Measurements from ENCODE around the gene ICAM1. TPM values are rescaled to one million over a fixed set of nuclear protein-coding genes. Genes with fewer than 3 reads are reported as not detected.
A peak's percentile ranks its signal among the peaks of the same experiment; 100 is the strongest.
"Not testable (repeated sequence)": the region's sequence is repeated elsewhere in the genome, so short reads cannot be mapped to it uniquely, and the experiment has no call there.

The ICAM1 gene
- total RNA-seq, 3 donors from 2014 or later = 25.6 to 48.5 (median 39.5) TPM

DNA sequence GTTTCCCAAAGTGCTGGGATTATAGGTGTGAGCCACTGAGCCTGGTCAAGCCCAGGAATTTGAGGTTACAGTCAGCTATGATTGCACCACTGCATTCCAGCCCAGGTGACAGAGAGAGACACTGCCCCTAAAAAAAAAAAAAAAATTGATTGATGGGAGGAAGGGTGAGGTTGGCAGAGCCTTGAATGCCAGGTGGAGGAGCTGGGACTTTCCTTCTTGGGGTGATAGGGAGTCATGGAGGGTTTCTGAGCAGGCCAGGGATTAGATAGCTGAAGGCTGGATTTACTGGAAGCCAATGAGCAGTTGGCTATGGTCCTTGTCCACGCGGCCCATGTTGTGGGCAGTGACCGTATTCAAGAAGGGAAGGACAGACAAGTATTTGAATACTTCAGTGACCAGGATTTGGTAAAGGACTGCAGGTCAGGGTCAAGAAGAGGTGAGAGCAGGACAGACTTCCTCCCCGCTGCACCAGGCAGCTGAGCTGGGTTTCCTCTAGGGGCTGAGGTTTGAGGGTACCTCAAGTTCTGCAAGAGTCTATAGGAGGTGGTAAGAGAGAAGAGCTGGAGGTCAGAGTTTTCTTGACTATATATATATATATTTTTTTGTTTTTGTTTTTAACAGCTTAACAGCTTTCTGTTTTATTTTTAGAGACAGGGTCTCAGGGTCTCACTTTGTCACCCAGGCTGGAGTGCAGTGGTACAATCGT, 9.0 kb downstream of the ICAM1 start:
- H3K27me3 Mint-ChIP-seq (ENCODE audit: low read depth) = no peaks in the 10 kb centered on the region
- H3K36me3 Mint-ChIP-seq (ENCODE audit: insufficient read depth) = peaks cover 17% of the 10 kb centered on the region
- ATAC-seq (no peak), DNase-seq (no peak)
- no peak overlapping the region for H3K4me3 Mint-ChIP-seq
- H3K4me1 Mint-ChIP-seq (ENCODE audit: low read depth) = peaks cover 7% of the 10 kb centered on the region
- no peaks in the 10 kb centered on the region for H3K9me3 Mint-ChIP-seq

DNA sequence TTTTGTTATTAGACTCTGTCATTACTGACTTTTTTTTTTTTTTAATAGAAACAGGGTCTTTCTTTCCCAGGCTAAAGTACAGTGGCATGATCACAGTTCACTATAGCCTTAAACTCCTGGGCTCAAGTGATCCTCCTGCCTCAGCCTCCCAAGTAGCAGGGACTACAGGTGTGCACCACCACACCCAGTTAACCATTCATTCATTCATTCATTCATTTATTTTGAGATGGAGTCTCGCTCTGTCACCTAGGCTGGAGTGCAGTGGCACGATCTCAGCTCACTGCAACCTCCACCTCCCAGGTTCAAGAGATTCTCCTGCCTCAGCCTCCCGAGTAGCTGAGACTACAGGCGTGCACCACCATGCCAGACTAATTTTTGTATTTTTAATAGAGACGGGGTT, 11.1 kb downstream of the ICAM1 start:
- H3K27me3 Mint-ChIP-seq (ENCODE audit: low read depth); H3K9me3 Mint-ChIP-seq; H3K4me3 Mint-ChIP-seq; DNase-seq; ATAC-seq: not testable (repeated sequence)
- H3K36me3 Mint-ChIP-seq (ENCODE audit: insufficient read depth) = peaks cover 25% of the 10 kb centered on the region
- peaks cover 22% of the 10 kb centered on the region for H3K4me1 Mint-ChIP-seq (ENCODE audit: low read depth)

DNA sequence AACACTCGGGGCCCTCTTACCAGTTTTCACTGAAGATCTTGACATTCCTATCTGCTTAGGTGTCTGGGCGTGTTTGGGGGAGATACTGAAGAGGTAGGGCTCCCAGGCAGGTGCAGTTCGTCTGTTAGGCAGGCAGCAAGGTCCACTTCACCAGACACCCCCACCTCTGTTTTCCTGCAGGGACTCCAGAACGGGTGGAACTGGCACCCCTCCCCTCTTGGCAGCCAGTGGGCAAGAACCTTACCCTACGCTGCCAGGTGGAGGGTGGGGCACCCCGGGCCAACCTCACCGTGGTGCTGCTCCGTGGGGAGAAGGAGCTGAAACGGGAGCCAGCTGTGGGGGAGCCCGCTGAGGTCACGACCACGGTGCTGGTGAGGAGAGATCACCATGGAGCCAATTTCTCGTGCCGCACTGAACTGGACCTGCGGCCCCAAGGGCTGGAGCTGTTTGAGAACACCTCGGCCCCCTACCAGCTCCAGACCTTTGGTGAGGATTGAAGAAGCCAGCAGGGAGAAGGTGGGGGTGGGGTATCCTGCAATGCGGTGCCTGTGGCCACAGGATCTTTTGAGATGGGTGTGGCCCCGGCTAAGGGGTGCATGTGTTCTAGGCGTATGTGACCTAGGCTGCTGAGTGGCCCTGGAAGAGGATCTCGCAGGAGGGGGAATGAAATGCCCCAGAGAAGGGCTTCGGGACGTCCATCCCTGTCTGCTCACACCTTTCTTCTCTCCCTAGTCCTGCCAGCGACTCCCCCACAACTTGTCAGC, 12.6 kb downstream of the ICAM1 start:
- Mint-ChIP-seq H3K9me3 (no peaks in the 10 kb centered on the region), H3K4me3 (no peak overlapping the region), H3K36me3 (ENCODE audit: insufficient read depth) (peaks cover 24% of the 10 kb centered on the region), H3K4me1 (ENCODE audit: low read depth) (peaks cover 34% of the 10 kb centered on the region), H3K27me3 (ENCODE audit: low read depth) (peaks cover 10% of the 10 kb centered on the region)
- no peak for DNase-seq
- ATAC-seq = no peak

DNA sequence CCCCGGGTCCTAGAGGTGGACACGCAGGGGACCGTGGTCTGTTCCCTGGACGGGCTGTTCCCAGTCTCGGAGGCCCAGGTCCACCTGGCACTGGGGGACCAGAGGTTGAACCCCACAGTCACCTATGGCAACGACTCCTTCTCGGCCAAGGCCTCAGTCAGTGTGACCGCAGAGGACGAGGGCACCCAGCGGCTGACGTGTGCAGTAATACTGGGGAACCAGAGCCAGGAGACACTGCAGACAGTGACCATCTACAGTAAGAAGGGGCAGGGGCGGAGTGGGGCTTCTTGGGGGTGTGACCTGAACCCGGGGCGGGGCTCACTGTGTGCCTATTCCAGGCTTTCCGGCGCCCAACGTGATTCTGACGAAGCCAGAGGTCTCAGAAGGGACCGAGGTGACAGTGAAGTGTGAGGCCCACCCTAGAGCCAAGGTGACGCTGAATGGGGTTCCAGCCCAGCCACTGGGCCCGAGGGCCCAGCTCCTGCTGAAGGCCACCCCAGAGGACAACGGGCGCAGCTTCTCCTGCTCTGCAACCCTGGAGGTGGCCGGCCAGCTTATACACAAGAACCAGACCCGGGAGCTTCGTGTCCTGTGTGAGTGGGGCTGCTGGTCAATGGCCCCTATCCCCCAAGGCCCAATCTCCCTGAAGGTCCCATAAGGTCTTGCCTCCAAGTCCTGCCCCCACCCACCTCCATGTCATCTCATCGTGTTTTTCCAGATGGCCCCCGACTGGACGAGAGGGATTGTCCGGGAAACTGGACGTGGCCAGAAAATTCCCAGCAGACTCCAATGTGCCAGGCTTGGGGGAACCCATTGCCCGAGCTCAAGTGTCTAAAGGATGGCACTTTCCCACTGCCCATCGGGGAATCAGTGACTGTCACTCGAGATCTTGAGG, 13.4 kb downstream of the ICAM1 start:
- H3K36me3 Mint-ChIP-seq (ENCODE audit: insufficient read depth) = peaks cover 20% of the 10 kb centered on the region
- DNase-seq = no peak
- H3K4me3 Mint-ChIP-seq = no peak overlapping the region
- H3K27me3 Mint-ChIP-seq (ENCODE audit: low read depth) = peaks cover 18% of the 10 kb centered on the region
- ATAC-seq = no peak
- no peaks in the 10 kb centered on the region for H3K9me3 Mint-ChIP-seq
- peaks cover 39% of the 10 kb centered on the region for H3K4me1 Mint-ChIP-seq (ENCODE audit: low read depth)

DNA sequence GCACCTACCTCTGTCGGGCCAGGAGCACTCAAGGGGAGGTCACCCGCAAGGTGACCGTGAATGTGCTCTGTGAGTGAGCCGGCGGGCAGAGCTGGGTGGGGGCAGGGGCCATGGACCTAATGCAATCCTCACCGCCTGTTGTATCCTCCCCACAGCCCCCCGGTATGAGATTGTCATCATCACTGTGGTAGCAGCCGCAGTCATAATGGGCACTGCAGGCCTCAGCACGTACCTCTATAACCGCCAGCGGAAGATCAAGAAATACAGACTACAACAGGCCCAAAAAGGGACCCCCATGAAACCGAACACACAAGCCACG, 14.0 kb downstream of the ICAM1 start:
- H3K36me3 Mint-ChIP-seq (ENCODE audit: insufficient read depth) = peaks cover 19% of the 10 kb centered on the region
- DNase-seq (no peak), ATAC-seq (no peak)
- peaks cover 21% of the 10 kb centered on the region for H3K27me3 Mint-ChIP-seq (ENCODE audit: low read depth)
- peaks cover 40% of the 10 kb centered on the region for H3K4me1 Mint-ChIP-seq (ENCODE audit: low read depth)
- no peak overlapping the region for H3K4me3 Mint-ChIP-seq
- H3K9me3 Mint-ChIP-seq = no peaks in the 10 kb centered on the region

DNA sequence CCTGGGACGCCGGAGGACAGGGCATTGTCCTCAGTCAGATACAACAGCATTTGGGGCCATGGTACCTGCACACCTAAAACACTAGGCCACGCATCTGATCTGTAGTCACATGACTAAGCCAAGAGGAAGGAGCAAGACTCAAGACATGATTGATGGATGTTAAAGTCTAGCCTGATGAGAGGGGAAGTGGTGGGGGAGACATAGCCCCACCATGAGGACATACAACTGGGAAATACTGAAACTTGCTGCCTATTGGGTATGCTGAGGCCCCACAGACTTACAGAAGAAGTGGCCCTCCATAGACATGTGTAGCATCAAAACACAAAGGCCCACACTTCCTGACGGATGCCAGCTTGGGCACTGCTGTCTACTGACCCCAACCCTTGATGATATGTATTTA, 14.5 kb downstream of the ICAM1 start:
- H3K36me3 Mint-ChIP-seq (ENCODE audit: insufficient read depth) = peaks cover 17% of the 10 kb centered on the region
- no peak overlapping the region for H3K4me3 Mint-ChIP-seq
- no peak for ATAC-seq

DNA sequence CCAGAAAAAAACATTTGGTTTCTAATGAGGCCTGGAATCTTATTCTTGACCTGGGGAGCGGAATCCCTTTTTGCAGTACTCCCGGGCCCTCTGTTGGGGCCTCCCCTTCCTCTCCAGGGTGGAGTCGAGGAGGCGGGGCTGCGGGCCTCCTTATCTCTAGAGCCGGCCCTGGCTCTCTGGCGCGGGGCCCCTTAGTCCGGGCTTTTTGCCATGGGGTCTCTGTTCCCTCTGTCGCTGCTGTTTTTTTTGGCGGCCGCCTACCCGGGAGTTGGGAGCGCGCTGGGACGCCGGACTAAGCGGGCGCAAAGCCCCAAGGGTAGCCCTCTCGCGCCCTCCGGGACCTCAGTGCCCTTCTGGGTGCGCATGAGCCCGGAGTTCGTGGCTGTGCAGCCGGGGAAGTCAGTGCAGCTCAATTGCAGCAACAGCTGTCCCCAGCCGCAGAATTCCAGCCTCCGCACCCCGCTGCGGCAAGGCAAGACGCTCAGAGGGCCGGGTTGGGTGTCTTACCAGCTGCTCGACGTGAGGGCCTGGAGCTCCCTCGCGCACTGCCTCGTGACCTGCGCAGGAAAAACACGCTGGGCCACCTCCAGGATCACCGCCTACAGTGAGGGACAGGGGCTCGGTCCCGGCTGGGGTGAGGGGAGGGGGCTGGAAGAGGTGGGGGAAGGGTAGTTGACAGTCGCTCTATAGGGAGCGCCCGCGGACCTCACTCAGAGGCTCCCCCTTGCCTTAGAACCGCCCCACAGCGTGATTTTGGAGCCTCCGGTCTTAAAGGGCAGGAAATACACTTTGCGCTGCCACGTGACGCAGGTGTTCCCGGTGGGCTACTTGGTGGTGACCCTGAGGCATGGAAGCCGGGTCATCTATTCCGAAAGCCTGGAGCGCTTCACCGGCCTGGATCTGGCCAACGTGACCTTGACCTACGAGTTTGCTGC, 16.1 kb downstream of the ICAM1 start, which contains the start of gene ICAM4:
TSS of gene ICAM4 (plus strand) at position 153 of the 935 bp plus-strand sequence. CDS start at position 211, 58 bp downstream.
- Mint-ChIP-seq H3K9me3 (no peaks in the 10 kb centered on the region), H3K27me3 (ENCODE audit: low read depth) (peaks cover 40% of the 10 kb centered on the region), H3K4me1 (ENCODE audit: low read depth) (peaks cover 59% of the 10 kb centered on the region), H3K36me3 (ENCODE audit: insufficient read depth) (peaks cover 17% of the 10 kb centered on the region), H3K4me3 (no peak within 1 kb of the TSS)
- DNase-seq = peak; percentile 16
- ATAC-seq = no peak

More for the DNA sequence above, 14.5 kb downstream of the ICAM1 start:
- H3K9me3 Mint-ChIP-seq = no peaks in the 10 kb centered on the region
- H3K27me3 Mint-ChIP-seq (ENCODE audit: low read depth) = peaks cover 25% of the 10 kb centered on the region
- peaks cover 43% of the 10 kb centered on the region for H3K4me1 Mint-ChIP-seq (ENCODE audit: low read depth)
- DNase-seq = no peak

DNA sequence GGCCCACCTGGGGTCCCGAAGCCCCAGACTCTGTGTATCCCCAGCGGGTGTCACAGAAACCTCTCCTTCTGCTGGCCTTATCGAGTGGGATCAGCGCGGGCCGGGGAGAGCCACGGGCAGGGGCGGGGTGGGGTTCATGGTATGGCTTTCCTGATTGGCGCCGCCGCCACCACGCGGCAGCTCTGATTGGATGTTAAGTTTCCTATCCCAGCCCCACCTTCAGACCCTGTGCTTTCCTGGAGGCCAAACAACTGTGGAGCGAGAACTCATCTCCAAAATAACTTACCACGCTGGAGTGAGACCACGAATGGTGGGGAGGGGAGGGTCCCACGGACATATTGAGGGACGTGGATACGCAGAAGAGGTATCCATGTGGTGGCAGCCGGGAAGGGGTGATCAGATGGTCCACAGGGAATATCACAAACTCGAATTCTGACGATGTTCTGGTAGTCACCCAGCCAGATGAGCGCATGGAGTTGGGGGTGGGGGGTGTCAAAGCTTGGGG, 17.8 kb downstream of the ICAM1 start:
- H3K36me3 Mint-ChIP-seq (ENCODE audit: insufficient read depth) = peaks cover 17% of the 10 kb centered on the region
- H3K9me3 Mint-ChIP-seq = no peaks in the 10 kb centered on the region
- peak; percentile 9 to 10 for ATAC-seq
- peak; percentile 39 for DNase-seq
- H3K27me3 Mint-ChIP-seq (ENCODE audit: low read depth) = peaks cover 56% of the 10 kb centered on the region
- peaks cover 72% of the 10 kb centered on the region for H3K4me1 Mint-ChIP-seq (ENCODE audit: low read depth)
- peak overlapping the region; percentile 74 for H3K4me3 Mint-ChIP-seq

DNA sequence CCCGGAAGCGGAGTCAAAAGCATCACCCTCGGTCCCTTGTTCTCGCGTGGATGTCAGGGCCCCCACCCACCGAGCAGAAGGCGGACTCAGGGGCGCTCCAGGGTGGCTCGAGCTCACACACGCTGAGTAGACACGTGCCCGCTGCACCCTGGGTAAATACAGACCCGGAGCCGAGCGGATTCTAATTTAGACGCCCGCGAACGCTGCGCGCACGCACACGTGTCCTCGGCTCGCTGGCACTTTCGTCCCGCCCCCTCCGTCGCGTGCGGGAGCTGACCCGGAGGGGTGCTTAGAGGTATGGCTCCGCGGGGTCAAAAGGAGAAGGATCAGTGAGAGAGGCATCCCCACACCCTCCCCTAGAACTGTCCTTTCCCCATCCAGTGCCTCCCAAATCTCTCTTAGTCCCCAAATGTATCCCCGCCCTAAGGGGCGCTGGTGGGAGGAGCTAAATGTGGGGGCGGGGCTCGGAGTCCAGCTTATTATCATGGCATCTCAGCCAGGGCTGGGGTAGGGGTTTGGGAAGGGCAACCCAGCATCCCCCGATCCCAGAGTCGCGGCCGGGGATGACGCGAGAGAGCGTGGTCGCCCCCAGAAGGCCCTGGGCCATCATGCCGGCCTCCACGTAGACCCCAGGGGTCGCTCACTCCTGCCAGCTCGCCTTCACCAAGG, 18.4 kb downstream of the ICAM1 start:
- Mint-ChIP-seq H3K9me3 (no peaks in the 10 kb centered on the region), H3K27me3 (ENCODE audit: low read depth) (peaks cover 61% of the 10 kb centered on the region), H3K4me3 (peak overlapping the region; percentile 74), H3K36me3 (ENCODE audit: insufficient read depth) (peaks cover 11% of the 10 kb centered on the region), H3K4me1 (ENCODE audit: low read depth) (peaks cover 72% of the 10 kb centered on the region)
- ATAC-seq = peak; percentile 68 to 69
- DNase-seq = peak; percentile 50

DNA sequence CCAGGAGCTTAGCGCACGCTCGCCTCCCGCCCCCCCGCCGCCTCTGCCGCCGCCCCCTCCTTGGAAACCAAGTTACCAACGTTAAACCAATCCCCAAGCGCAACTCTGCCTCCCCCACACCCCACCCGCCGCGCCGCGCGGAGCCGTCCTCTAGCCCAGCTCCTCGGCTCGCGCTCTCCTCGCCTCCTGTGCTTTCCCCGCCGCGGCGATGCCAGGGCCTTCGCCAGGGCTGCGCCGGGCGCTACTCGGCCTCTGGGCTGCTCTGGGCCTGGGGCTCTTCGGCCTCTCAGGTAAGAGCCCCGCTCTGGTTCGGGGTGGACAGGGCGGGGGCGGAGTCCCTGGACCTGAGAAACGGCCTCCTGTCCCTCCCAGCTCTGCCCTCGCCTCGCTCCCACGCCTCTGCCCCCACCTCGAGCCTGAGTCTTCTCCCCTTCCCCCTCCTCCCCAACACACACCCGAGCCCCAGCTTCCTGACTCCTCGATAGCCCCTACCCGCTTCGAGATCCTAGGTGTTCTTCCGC, 19.0 kb downstream of the ICAM1 start, which contains the start of gene ICAM5:
TSS of gene ICAM5 (plus strand) at position 117 of the 521 bp plus-strand sequence. CDS start at position 209, 92 bp downstream.
- no peaks in the 10 kb centered on the region for H3K9me3 Mint-ChIP-seq
- peak within 1 kb of the TSS; percentile 79 for H3K4me3 Mint-ChIP-seq
- ATAC-seq (peak; percentile 29), DNase-seq (peak; percentile 62)
- H3K36me3 Mint-ChIP-seq (ENCODE audit: insufficient read depth) = peaks cover 11% of the 10 kb centered on the region
- peaks cover 78% of the 10 kb centered on the region for H3K4me1 Mint-ChIP-seq (ENCODE audit: low read depth)
- peaks cover 66% of the 10 kb centered on the region for H3K27me3 Mint-ChIP-seq (ENCODE audit: low read depth)

DNA sequence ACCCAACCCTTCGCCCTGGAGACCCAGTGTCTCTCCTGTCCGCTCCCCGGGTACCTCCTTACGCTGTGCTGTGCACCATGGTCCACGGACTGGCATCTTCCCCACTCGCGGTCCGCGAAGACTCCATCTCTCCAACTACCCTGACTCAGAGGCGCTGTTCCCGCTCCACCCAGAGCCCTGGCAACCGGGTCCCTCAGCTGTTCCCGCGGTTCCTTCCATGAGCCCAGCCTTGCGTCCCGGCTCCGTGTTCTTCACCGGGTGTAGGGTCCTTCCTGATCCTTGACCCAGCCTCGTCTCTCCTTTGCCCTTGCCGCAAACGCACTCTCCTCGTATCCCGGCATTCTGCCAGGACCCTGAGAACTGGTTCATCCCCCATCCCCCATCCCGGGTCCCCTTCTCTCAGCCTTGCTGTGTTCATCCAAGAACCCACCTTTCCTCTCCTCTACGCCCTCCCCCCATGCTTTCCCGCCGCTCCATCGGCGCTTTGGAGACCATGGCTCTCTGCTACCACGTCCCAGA, 19.5 kb downstream of the ICAM1 start:
- Mint-ChIP-seq H3K4me1 (ENCODE audit: low read depth) (peaks cover 78% of the 10 kb centered on the region), H3K4me3 (peak overlapping the region; percentile 79), H3K9me3 (no peaks in the 10 kb centered on the region), H3K27me3 (ENCODE audit: low read depth) (peaks cover 69% of the 10 kb centered on the region), H3K36me3 (ENCODE audit: insufficient read depth) (peaks cover 6% of the 10 kb centered on the region)
- DNase-seq (no peak), ATAC-seq (no peak)

DNA sequence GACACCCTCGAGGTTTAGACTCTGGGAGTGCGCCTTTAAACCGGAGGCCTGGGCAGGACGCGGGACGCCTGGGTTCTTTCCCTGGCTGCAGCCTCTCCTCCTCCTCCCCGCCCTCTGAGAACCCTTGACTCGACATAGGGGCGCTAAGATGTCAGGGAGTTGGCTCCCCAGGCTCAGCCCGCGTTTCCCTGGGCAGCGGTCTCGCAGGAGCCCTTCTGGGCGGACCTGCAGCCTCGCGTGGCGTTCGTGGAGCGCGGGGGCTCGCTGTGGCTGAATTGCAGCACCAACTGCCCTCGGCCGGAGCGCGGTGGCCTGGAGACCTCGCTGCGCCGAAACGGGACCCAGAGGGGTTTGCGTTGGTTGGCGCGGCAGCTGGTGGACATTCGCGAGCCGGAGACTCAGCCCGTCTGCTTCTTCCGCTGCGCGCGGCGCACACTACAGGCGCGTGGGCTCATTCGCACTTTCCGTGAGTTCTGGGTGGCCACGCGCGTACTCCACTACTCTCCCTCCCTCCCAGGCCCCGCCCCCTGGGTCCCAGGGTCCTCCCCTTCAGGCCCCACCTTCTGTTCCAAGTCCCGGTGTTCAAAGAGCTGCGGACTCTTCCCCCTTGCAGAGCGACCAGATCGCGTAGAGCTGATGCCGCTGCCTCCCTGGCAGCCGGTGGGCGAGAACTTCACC, 20.1 kb downstream of the ICAM1 start:
- peak; percentile 57 for DNase-seq
- peak; percentile 0 to 20 for ATAC-seq

More for the DNA sequence above, 20.1 kb downstream of the ICAM1 start:
- no peaks in the 10 kb centered on the region for H3K9me3 Mint-ChIP-seq
- no peaks in the 10 kb centered on the region for H3K36me3 Mint-ChIP-seq (ENCODE audit: insufficient read depth)
- H3K4me3 Mint-ChIP-seq = peak overlapping the region; percentile 79
- H3K4me1 Mint-ChIP-seq (ENCODE audit: low read depth) = peaks cover 82% of the 10 kb centered on the region
- H3K27me3 Mint-ChIP-seq (ENCODE audit: low read depth) = peaks cover 74% of the 10 kb centered on the region

All from activated T-cell treated with anti-CD3 and anti-CD28 coated beads, Interleukin-2, amount 50 U/mL, for 4 hours (primary cell).